HEK293 (cell line): ENCODE data around the gene KREMEN2.

Experiments
- AEBP2 ChIP-seq: fragments of 450-650 bp; formaldehyde crosslinking; IDR thresholded peaks from 2 replicates; pipeline ENCODE4 v1.5.1; 2016; ENCODE audit warnings: missing biosample characterization, missing genetic modification characterization, borderline replicate concordance
- ATF2 ChIP-seq: fragments of 450-650 bp; formaldehyde crosslinking; IDR thresholded peaks from 2 replicates; pipeline ENCODE4 v1.5.1; 2016; ENCODE audit warnings: missing biosample characterization, missing genetic modification characterization, low read depth
- CTCF ChIP-seq: fragments of 450-650 bp; formaldehyde crosslinking; IDR thresholded peaks from 2 replicates; pipeline ENCODE4 v1.5.1; 2016; ENCODE audit warnings: missing biosample characterization, missing genetic modification characterization
- GFI1B ChIP-seq: fragments of 450-650 bp; formaldehyde crosslinking; IDR thresholded peaks from 2 replicates; pipeline ENCODE4 v1.5.1; 2016; ENCODE audit warnings: missing biosample characterization, missing genetic modification characterization
- HIC1 ChIP-seq: fragments of 450-650 bp; formaldehyde crosslinking; IDR thresholded peaks from 2 replicates; pipeline ENCODE4 v1.5.1; 2016; ENCODE audit warnings: missing biosample characterization, missing genetic modification characterization
- KLF16 ChIP-seq: fragments of 450-650 bp; formaldehyde crosslinking; IDR thresholded peaks from 2 replicates; pipeline ENCODE4 v1.5.1; 2017; ENCODE audit warnings: missing biosample characterization, missing genetic modification characterization
- KLF8 ChIP-seq: fragments of 450-650 bp; formaldehyde crosslinking; IDR thresholded peaks from 2 replicates; pipeline ENCODE4 v1.5.1; 2016; ENCODE audit warnings: missing biosample characterization, missing genetic modification characterization
- ZBTB1 ChIP-seq: fragments of 450-650 bp; formaldehyde crosslinking; IDR thresholded peaks from 2 replicates; pipeline ENCODE4 v1.5.1; 2016; ENCODE audit warnings: missing biosample characterization, missing genetic modification characterization
- ZBTB6 ChIP-seq: fragments of 450-650 bp; formaldehyde crosslinking; IDR thresholded peaks from 2 replicates; pipeline ENCODE4 v1.5.1; 2017; ENCODE audit warnings: missing biosample characterization, missing genetic modification characterization
- ZNF16 ChIP-seq: fragments of 450-650 bp; formaldehyde crosslinking; IDR thresholded peaks from 2 replicates; pipeline ENCODE4 v1.5.1; 2016; ENCODE audit warnings: low read depth, missing biosample characterization, missing genetic modification characterization
- ZNF214 ChIP-seq: fragments of 450-650 bp; formaldehyde crosslinking; IDR thresholded peaks from 2 replicates; pipeline ENCODE4 v1.5.1; 2017; ENCODE audit warnings: missing biosample characterization, mild to moderate bottlenecking, missing genetic modification characterization, borderline replicate concordance
- ZNF280C ChIP-seq: fragments of 450-650 bp; formaldehyde crosslinking; IDR thresholded peaks from 2 replicates; pipeline ENCODE4 v1.5.1; 2016; ENCODE audit warnings: missing biosample characterization, missing genetic modification characterization
- ZNF311 ChIP-seq: fragments of 450-650 bp; formaldehyde crosslinking; IDR thresholded peaks from 2 replicates; pipeline ENCODE4 v1.5.1; 2017; ENCODE audit warnings: missing biosample characterization, missing genetic modification characterization, borderline replicate concordance
- ZNF335 ChIP-seq: fragments of 450-650 bp; formaldehyde crosslinking; conservative IDR thresholded peaks from 2 replicates; pipeline ENCODE4 v1.5.1; 2016; ENCODE audit warnings: missing biosample characterization, missing genetic modification characterization
- ZNF37A ChIP-seq: fragments of 450-650 bp; IDR thresholded peaks from 2 replicates; pipeline ENCODE4 v1.5.1; 2018; ENCODE audit warnings: missing biosample characterization, missing genetic modification characterization
- ZNF391 ChIP-seq: fragments of 450-650 bp; formaldehyde crosslinking; IDR thresholded peaks from 2 replicates; pipeline ENCODE4 v1.5.1; 2016; ENCODE audit warnings: low read depth, missing biosample characterization, missing genetic modification characterization, borderline replicate concordance
- ZNF398 ChIP-seq: fragments of 450-650 bp; formaldehyde crosslinking; IDR thresholded peaks from 2 replicates; pipeline ENCODE4 v1.5.1; 2017; ENCODE audit warnings: missing biosample characterization, missing genetic modification characterization
- ZNF404 ChIP-seq: fragments of 450-650 bp; formaldehyde crosslinking; IDR thresholded peaks from 2 replicates; pipeline ENCODE4 v1.5.1; 2017; ENCODE audit warnings: missing biosample characterization, missing genetic modification characterization
- ZNF426 ChIP-seq: fragments of 450-650 bp; formaldehyde crosslinking; IDR thresholded peaks from 2 replicates; pipeline ENCODE4 v1.5.1; 2017; ENCODE audit warnings: missing biosample characterization, missing genetic modification characterization, mild to moderate bottlenecking, inconsistent platforms, moderate library complexity
- ZNF48 ChIP-seq: fragments of 450-650 bp; formaldehyde crosslinking; IDR thresholded peaks from 2 replicates; pipeline ENCODE4 v1.5.1; 2016; ENCODE audit warnings: missing biosample characterization, missing genetic modification characterization
- ZNF510 ChIP-seq: fragments of 450-650 bp; formaldehyde crosslinking; IDR thresholded peaks from 2 replicates; pipeline ENCODE4 v1.5.1; 2018; ENCODE audit warnings: mild to moderate bottlenecking, missing genetic modification characterization, missing biosample characterization; ENCODE audit not compliant: insufficient replicate concordance
- ZNF529 ChIP-seq: fragments of 450-650 bp; formaldehyde crosslinking; IDR thresholded peaks from 2 replicates; pipeline ENCODE4 v1.5.1; 2017; ENCODE audit warnings: missing genetic modification characterization, missing biosample characterization; ENCODE audit not compliant: insufficient replicate concordance
- ZNF596 ChIP-seq: fragments of 450-650 bp; IDR thresholded peaks from 2 replicates; pipeline ENCODE4 v1.5.0; 2018; ENCODE audit warnings: missing biosample characterization, mild to moderate bottlenecking, missing genetic modification characterization, moderate library complexity
- ZNF600 ChIP-seq: fragments of 450-650 bp; formaldehyde crosslinking; IDR thresholded peaks from 2 replicates; pipeline ENCODE4 v1.5.1; 2016; ENCODE audit warnings: missing biosample characterization, missing genetic modification characterization
- ZNF624 ChIP-seq: fragments of 450-650 bp; formaldehyde crosslinking; IDR thresholded peaks from 2 replicates; pipeline ENCODE4 v1.5.1; 2017; ENCODE audit warnings: missing biosample characterization, missing genetic modification characterization
- ZNF664 ChIP-seq: fragments of 450-650 bp; formaldehyde crosslinking; IDR thresholded peaks from 2 replicates; pipeline ENCODE4 v1.5.1; 2016; ENCODE audit warnings: missing biosample characterization, missing genetic modification characterization
- ZNF837 ChIP-seq: fragments of 450-650 bp; formaldehyde crosslinking; IDR thresholded peaks from 2 replicates; pipeline ENCODE4 v1.5.1; 2016; ENCODE audit warnings: missing biosample characterization, missing genetic modification characterization

Gene KREMEN2

GRCh38 chr16:2964475-2965336 lies 631 bp downstream of the KREMEN2 start (continued):
- TF ChIP-seq ZNF335 (tag by site-specific recombination) (peak; percentile 59; the same call in 1 of the 2 replicates), ZNF280C (tag by site-specific recombination) (no peak), ZBTB1 (no peak), AEBP2 (tag by site-specific recombination) (no peak), ZNF311 (no peak), ZNF596 (tag by site-specific recombination) (no peak), ZNF37A (tag by site-specific recombination) (no peak), ZNF664 (tag by site-specific recombination) (no peak), ZNF600 (tag by site-specific recombination) (peak; percentile 24; the same call in 1 of the 2 replicates), KLF16 (tag by site-specific recombination) (no peak; the same call in 1 of the 2 replicates), ATF2 (tag by site-specific recombination) (no peak), ZNF48 (no peak), ZNF529 (tag by site-specific recombination) (no peak), ZNF16 (no peak), GFI1B (tag by site-specific recombination) (no peak), ZBTB6 (no peak), ZNF214 (no peak), ZNF624 (tag by site-specific recombination) (no peak), ZNF510 (no peak), ZNF404 (tag by site-specific recombination) (no peak), CTCF (tag by site-specific recombination) (peak; percentile 42; the same call in 1 of the 2 replicates), KLF8 (no peak), ZNF837 (tag by site-specific recombination) (no peak), HIC1 (peak; percentile 70), ZNF398 (tag by site-specific recombination) (no peak), ZNF391 (tag by site-specific recombination) (no peak), ZNF426 (tag by site-specific recombination) (no peak)
